Fibroblast of pulmonary artery (primary cell): ENCODE results near the gene ARHGDIG.
"Not testable (repeated sequence)": the region's sequence is repeated elsewhere in the genome, so short reads cannot be mapped to it uniquely, and the experiment has no call there.

Experiments
- DNase-seq: peaks from one replicate; pipeline ENCODE4 v3.0.0-alpha.2; 2010; ENCODE audit warnings: low read depth
- H3K4me3 ChIP-seq: replicated peaks from 2 replicates; pipeline ENCODE4 v1.5.1; 2011; ENCODE audit warnings: low read depth, mild to moderate bottlenecking, control low read depth, low read length, moderate library complexity
- CTCF ChIP-seq: IDR thresholded peaks from 2 replicates; pipeline ENCODE4 v1.5.1; 2011; ENCODE audit warnings: mild to moderate bottlenecking, control low read depth, low read length, inconsistent platforms; ENCODE audit errors: missing control alignments

Gene ARHGDIG

DNA sequence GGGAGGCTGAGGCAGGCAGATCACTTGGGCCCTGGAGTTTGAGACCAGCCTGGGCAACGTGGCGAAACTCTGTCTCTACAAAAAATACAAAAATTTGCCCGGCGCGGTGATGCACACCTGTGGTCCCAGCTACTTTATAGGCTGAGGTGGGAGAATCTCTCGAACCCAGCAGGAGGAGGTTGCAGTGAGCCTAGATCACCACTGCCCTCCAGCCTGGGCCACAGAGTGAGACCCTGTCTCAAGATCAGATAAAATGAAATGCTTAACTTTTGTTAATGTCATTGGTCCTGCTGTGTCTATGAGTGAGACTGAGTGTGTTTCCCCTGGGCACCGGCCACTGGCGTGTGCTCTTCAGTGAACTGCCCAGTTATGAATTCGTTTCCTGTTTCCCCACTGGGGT, 35.3 kb upstream of the ARHGDIG start:
- DNase-seq, result no peak
- H3K4me3 ChIP-seq, result no peak overlapping the region
- no peak for TF ChIP-seq CTCF

DNA sequence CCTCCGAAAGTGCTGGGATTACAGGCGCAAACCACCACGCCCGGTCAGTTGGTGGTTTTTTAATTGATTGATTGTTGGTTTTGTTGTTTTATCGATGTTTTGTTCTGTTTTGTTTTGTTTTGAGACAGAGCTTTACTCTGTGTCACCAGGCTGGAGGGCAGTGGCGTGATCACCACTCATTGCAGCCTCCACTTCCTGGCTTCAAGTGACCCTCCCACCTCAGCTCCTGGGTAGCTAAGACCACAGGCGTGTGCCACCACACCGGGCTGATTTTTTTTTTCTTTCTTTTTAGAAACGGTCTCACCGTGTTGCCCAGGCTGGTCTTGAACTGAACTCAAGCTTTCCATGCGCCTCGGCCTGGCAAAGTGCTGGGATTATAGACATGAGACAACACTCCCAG, 33.4 kb upstream of the ARHGDIG start:
- H3K4me3 ChIP-seq, result no peak overlapping the region
- no peak for TF ChIP-seq CTCF
- no peak for DNase-seq

DNA sequence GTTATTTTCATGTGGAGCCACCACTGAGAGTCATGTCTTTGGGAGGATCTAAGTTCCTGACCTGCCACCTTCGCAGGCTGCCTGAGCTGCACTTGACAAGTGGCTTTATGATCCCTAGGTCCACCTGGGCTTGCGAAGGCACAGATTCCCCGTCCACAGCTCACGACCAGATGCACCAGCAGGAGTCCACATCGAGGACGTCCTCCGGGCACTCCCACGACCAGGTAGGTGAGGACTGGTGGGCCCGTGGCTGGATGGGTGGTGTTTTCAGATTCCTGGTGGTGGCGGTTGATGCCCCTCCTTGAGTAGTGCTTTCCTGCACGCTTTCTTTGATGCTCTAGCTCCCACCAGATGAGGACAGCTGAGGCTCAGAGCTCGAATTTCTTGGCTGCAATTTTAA, 31.0 kb upstream of the ARHGDIG start:
- no peak for TF ChIP-seq CTCF
- H3K4me3 ChIP-seq, result no peak overlapping the region
- no peak for DNase-seq

DNA sequence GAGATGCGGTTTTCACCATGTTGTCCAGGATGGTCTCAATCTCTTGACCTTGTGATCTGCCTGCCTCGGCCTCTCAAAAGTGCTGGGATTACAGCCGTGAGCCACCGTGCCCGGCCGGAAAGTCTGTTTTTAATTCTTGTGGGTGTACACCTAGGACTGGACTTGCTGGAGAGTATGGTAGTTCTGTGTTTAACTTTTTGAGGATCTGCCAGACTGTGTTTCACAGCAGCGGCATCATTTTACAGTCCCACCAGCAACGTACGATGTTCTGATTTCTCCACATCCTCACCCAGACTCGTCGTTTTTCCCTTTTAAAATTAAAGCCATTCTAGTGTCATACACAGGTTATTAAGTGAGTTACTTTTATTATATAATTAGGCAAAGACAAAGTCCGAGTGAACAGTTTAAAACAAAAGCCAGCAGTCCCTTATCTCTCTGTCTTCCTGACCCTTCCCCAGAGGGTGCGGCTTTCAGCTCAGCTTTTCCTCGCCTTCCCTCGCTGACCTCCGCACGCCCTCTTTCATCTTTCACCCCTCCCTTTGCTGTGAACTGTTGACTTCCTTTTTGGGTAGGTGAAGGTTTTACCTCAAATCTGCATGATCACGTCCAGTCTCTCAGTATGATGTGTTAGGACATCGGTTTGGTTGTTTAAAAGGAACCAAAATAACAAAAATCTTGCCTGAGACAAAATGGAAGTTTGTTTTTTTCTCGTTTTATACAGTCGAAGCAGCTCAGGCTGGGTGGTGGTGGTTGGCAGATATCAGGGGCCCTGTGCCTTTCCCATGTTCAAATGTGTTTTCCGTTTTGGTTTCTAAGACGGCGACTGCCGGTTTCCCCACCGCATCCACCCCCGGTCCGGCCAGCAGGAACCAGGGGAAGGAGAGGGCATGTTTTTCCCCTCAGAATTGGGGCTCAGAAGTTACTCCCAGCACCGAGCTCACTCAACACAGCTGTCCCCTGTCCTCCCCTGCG, 27.7 kb upstream of the ARHGDIG start:
- no peak overlapping the region for H3K4me3 ChIP-seq
- no peak for DNase-seq
- no peak for TF ChIP-seq CTCF

DNA sequence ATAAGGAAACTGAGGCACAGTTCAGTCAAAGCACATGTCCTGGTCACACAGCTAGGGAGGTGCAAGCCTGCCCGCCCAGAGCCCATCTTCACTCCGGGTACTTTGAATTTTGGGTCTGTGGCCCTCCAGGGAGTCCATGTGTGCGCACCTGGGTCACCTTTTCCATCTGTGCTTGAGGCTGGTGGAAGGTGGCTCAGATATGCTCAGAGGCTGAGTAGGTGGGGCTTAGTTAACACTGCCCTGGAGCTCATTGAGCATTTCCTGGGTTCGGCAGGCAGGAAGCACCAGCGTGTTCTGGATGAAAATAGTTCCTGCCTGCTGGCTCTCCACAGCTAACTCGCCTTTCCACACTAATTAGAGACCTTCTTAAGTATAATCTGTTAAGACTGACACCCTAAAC, 26.6 kb upstream of the ARHGDIG start:
- H3K4me3 ChIP-seq, result no peak overlapping the region
- TF ChIP-seq CTCF, result no peak
- no peak for DNase-seq

- DNase-seq, result no peak
- no peak overlapping the region for H3K4me3 ChIP-seq
- TF ChIP-seq CTCF, result no peak
Observed at GRCh38 chr16:254461-254860, 25.9 kb upstream of the ARHGDIG start.

GRCh38 chr16:255183-255582, 25.2 kb upstream of the ARHGDIG start:
- H3K4me3 ChIP-seq, result no peak overlapping the region
- no peak for DNase-seq
- no peak for TF ChIP-seq CTCF

DNA sequence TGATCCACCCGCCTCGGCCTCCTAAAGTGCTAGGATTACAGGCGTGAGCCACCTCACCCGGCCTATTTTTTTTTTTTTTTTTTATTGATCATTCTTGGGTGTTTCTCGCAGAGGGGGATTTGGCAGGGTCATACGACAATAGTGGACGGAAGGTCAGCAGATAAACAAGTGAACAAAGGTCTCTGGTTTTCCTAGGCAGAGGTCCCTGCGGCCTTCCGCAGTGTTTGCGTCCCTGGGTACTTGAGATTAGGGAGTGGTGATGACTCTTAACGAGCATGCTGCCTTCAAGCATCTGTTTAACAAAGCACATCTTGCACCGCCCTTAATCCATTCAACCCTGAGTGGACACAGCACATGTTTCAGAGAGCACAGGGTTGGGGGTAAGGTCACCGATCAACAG, 22.3 kb upstream of the ARHGDIG start:
- not testable (repeated sequence) for DNase-seq, H3K4me3 ChIP-seq
